Neural crest cell (in vitro differentiated cells): ENCODE data around the gene SUMF2. TPM values are rescaled to one million over a fixed set of nuclear protein-coding genes. Genes with fewer than 3 reads are reported as not detected.

Experiments used
- DNase-seq: peaks from one replicate; pipeline ENCODE4 v3.0.0; 2021; ENCODE audit warnings: low read depth, mixed read lengths, low spot score
- H3K27ac Mint-ChIP-seq: one replicate; pipeline ENCODE4 v1.8.0; 2021; ENCODE audit warnings: mild to moderate bottlenecking, mixed read lengths; ENCODE audit not compliant: unreplicated experiment
- H3K27me3 Mint-ChIP-seq: 2 replicates; pipeline ENCODE4 v1.8.0; 2021; ENCODE audit warnings: low read depth, mild to moderate bottlenecking, mixed read lengths
- H3K36me3 Mint-ChIP-seq: 2 replicates; pipeline ENCODE4 v1.8.0; 2021; ENCODE audit warnings: low read depth, mild to moderate bottlenecking, mixed read lengths
- H3K4me1 Mint-ChIP-seq: 2 replicates; pipeline ENCODE4 v1.8.0; 2021; ENCODE audit warnings: mixed read lengths
- H3K4me3 Mint-ChIP-seq: one replicate; pipeline ENCODE4 v1.8.0; 2021; ENCODE audit warnings: mild to moderate bottlenecking, mixed read lengths
- H3K9me3 Mint-ChIP-seq: 2 replicates; pipeline ENCODE4 v1.8.0; 2021; ENCODE audit warnings: mixed read lengths
- total RNA-seq: library from RNA; stranded (reverse); gene quantifications from 2 replicates; pipeline ENCODE4 v1.2.1, GENCODE V29; 2021
- TF ChIP-seq, protein P1 (sequence below): fragments of 200-600 bp; sonication (generic); conservative IDR thresholded peaks from 2 replicates; pipeline ENCODE4 v1.5.0; 2021; ENCODE audit warnings: antibody characterized with exemption, mild to moderate bottlenecking

The SUMF2 gene
- total RNA-seq, 1 donor from 2014 or later, result 85.9 TPM

- peaks cover 3% of the 10 kb centered on the region for H3K36me3 Mint-ChIP-seq
- DNase-seq, result no peak
- H3K27me3 Mint-ChIP-seq, result no peaks in the 10 kb centered on the region
- H3K27ac Mint-ChIP-seq, result no peak overlapping the region
- no peak overlapping the region for H3K4me3 Mint-ChIP-seq
- peaks cover 10% of the 10 kb centered on the region for H3K9me3 Mint-ChIP-seq
- TF ChIP-seq, protein P1, sequence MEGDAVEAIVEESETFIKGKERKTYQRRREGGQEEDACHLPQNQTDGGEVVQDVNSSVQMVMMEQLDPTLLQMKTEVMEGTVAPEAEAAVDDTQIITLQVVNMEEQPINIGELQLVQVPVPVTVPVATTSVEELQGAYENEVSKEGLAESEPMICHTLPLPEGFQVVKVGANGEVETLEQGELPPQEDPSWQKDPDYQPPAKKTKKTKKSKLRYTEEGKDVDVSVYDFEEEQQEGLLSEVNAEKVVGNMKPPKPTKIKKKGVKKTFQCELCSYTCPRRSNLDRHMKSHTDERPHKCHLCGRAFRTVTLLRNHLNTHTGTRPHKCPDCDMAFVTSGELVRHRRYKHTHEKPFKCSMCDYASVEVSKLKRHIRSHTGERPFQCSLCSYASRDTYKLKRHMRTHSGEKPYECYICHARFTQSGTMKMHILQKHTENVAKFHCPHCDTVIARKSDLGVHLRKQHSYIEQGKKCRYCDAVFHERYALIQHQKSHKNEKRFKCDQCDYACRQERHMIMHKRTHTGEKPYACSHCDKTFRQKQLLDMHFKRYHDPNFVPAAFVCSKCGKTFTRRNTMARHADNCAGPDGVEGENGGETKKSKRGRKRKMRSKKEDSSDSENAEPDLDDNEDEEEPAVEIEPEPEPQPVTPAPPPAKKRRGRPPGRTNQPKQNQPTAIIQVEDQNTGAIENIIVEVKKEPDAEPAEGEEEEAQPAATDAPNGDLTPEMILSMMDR, result no peak
- H3K4me1 Mint-ChIP-seq, result no peaks in the 10 kb centered on the region
Measured at GRCh38 chr7:56121440-56121839, 57.4 kb downstream of the SUMF2 start.

GRCh38 chr7:56124981-56125380, 60.9 kb downstream of the SUMF2 start:
- no peak overlapping the region for H3K4me3 Mint-ChIP-seq
- no peaks in the 10 kb centered on the region for H3K4me1 Mint-ChIP-seq
- TF ChIP-seq, protein P1, result no peak
- no peak overlapping the region for H3K27ac Mint-ChIP-seq
- DNase-seq, result no peak
- H3K36me3 Mint-ChIP-seq, result peaks cover 3% of the 10 kb centered on the region
- no peaks in the 10 kb centered on the region for H3K27me3 Mint-ChIP-seq
- peaks cover 8% of the 10 kb centered on the region for H3K9me3 Mint-ChIP-seq

- Mint-ChIP-seq H3K4me1 (no peaks in the 10 kb centered on the region), H3K27ac (no peak overlapping the region), H3K36me3 (no peaks in the 10 kb centered on the region), H3K9me3 (peaks cover 5% of the 10 kb centered on the region), H3K27me3 (no peaks in the 10 kb centered on the region), H3K4me3 (no peak overlapping the region)
- TF ChIP-seq, protein P1, result no peak
- no peak for DNase-seq
Measured at GRCh38 chr7:56125831-56126230, 61.7 kb downstream of the SUMF2 start.

DNA sequence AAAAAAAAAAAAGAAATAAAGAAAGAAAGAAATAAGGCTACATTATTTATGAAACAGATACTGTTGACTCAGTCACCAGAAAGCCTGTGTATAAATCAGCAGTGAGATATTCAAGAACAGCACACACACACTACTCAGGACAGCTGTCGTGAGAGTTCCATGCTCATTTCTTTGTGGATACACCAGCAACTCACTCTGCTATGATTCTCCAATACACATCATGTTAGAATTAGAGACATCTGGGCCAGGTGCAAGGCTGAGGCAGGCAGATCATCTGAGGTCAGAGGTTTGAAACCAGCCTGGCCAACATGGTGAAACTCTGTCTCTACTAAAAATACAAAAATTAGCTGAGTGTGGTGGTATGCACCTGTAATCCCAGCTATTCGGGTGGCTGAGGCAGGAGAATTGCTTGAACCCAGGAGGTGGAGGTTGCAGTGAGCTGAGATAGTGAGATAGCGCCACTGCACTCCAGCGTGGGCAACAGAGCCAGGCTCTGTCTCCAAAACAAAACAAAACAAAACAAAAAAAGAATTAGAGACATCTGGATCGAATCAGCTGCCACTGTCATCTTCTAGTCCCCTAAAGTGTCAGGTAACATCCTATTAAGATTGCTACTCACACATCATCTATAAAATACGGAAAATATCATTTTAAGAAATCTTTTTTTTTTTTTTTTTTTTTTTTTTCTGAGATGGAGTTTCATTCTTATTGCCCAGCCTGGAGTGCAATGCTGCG, 63.3 kb downstream of the SUMF2 start:
- no peaks in the 10 kb centered on the region for H3K27me3 Mint-ChIP-seq
- TF ChIP-seq, protein P1, result no peak
- DNase-seq, result no peak
- H3K36me3 Mint-ChIP-seq, result no peaks in the 10 kb centered on the region
- no peaks in the 10 kb centered on the region for H3K4me1 Mint-ChIP-seq
- H3K4me3 Mint-ChIP-seq, result no peak overlapping the region
- H3K27ac Mint-ChIP-seq, result no peak overlapping the region
- H3K9me3 Mint-ChIP-seq, result peaks cover 3% of the 10 kb centered on the region

Other genes with a start within 250 kb of the SUMF2 start
- gene SEPTIN14, start 201.5 kb upstream of the SUMF2 start, total RNA-seq, result not detected in 2 replicates
- gene ZNF713, start 176.8 kb upstream of the SUMF2 start, total RNA-seq, result 9.6 and 10.0 TPM in 2 replicates
- gene MRPS17, start 112.4 kb upstream of the SUMF2 start, total RNA-seq, result 20.3 and 22.5 TPM in 2 replicates
- 51.2 and 54.3 TPM in 2 replicates for gene NIPSNAP2, start 99.7 kb upstream of the SUMF2 start, total RNA-seq
- gene PSPH, start 12.8 kb upstream of the SUMF2 start, total RNA-seq, result 42.5 and 43.9 TPM in 2 replicates
- 221 and 229 TPM in 2 replicates for gene CCT6A, start 12.5 kb upstream of the SUMF2 start, total RNA-seq
- 1.1 and 1.7 TPM in 2 replicates for gene PHKG1, start 28.7 kb downstream of the SUMF2 start, total RNA-seq
- 318 and 330 TPM in 2 replicates for gene CHCHD2, start 42.2 kb downstream of the SUMF2 start, total RNA-seq
- not detected in 2 replicates for gene NUPR2, start 52.1 kb downstream of the SUMF2 start, total RNA-seq